Gastroesophageal sphincter (tissue), 3 donors: ENCODE results near the gene SEL1L.

ENCODE experiments used
- EP300 ChIP-seq: sonication (generic); formaldehyde crosslinking; IDR thresholded peaks from one replicate; pipeline ENCODE4 v1.6.1; 2017; ENCODE audit warnings: antibody characterized with exemption, mild to moderate bottlenecking
- TF ChIP-seq, protein P1 (sequence below), 4 experiments: fragments of 200-600 bp in 2 of 4; fragments of 450-650 bp in 2 of 4; sonication (generic) in 1 of 4; IDR thresholded peaks; one replicate each; pipeline ENCODE4 v1.5.1; 2017 to 2019; ENCODE audit warnings: antibody characterized with exemption in 4 of 4, mild to moderate bottlenecking in 2 of 4, moderate library complexity in 2 of 4

DNA sequence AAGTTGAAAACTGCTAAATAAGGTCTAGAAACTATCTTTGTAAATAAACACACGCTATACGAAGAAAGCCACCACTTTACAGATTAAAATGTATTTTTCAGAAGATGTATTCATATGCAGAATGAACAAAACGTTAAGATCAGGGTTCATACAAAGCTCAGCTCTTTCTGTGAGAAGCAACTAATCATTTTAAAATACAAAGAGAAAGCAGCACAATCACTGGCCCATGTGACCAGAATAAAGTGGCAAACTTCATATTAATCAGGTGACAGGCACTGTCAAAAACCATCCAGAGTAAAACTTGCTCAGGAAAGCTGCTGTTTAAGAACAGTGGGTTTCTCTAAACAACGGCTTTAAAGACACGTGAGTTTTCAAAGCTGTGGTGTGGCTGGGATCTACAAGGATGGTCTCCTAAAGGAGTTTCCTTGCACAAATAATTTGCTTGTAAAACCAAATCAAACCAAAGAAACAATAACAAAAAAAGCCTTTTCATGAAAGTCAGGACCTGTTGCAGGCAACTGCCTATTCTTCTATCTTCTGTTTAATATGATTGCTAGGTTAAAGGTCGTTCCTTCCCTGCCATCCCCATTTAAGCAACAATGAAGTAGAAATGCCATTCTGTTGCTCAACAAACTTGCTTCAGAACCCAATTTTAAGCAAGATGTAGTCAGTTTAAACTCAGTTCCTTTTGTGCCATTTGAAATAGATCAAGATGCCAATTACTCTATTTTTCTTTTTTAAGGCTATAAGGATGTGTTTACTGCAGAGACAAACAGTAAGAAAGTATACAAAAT is 22.3 kb downstream of the SEL1L start:
- TF ChIP-seq EP300, result no peak
- TF ChIP-seq, protein P1, sequence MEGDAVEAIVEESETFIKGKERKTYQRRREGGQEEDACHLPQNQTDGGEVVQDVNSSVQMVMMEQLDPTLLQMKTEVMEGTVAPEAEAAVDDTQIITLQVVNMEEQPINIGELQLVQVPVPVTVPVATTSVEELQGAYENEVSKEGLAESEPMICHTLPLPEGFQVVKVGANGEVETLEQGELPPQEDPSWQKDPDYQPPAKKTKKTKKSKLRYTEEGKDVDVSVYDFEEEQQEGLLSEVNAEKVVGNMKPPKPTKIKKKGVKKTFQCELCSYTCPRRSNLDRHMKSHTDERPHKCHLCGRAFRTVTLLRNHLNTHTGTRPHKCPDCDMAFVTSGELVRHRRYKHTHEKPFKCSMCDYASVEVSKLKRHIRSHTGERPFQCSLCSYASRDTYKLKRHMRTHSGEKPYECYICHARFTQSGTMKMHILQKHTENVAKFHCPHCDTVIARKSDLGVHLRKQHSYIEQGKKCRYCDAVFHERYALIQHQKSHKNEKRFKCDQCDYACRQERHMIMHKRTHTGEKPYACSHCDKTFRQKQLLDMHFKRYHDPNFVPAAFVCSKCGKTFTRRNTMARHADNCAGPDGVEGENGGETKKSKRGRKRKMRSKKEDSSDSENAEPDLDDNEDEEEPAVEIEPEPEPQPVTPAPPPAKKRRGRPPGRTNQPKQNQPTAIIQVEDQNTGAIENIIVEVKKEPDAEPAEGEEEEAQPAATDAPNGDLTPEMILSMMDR (IDR thresholded peaks at IDR 0.05), result no peak
